H1 (cell line): ENCODE measurements around the gene MAGEA6.
"Not testable (repeated sequence)": the region's sequence is repeated elsewhere in the genome, so short reads cannot be mapped to it uniquely, and the experiment has no call there.

ENCODE experiments used
- RNF2 ChIP-seq: fragments of 200-900, 300-1000 bp; sonication (generic); IDR thresholded peaks from 2 replicates; pipeline ENCODE4 v1.7.1; 2016; ENCODE audit warnings: borderline replicate concordance, low read depth, mild to moderate bottlenecking, antibody characterized with exemption, low read length; ENCODE audit not compliant: poor library complexity, severe bottlenecking; ENCODE audit errors: missing control alignments
- ZNF274 ChIP-seq: IDR thresholded peaks from 2 replicates; pipeline ENCODE4 v1.7.0; 2012; ENCODE audit warnings: low read length, borderline replicate concordance; ENCODE audit errors: extremely low read depth
- TF ChIP-seq, protein P1 (sequence below), 3 experiments: IDR thresholded peaks; 1 replicate in 2 of 3; 2 replicates in 1 of 3; pipeline versions ENCODE4 v1.5.1 to v1.6.1; 2011; ENCODE audit warnings: low read length in 3 of 3, mild to moderate bottlenecking in 3 of 3, inconsistent platforms in 2 of 3, low read depth in 1 of 3, moderate library complexity in 1 of 3; ENCODE audit not compliant: insufficient read depth in 1 of 3; ENCODE audit errors: control extremely low read depth in 1 of 3

DNA sequence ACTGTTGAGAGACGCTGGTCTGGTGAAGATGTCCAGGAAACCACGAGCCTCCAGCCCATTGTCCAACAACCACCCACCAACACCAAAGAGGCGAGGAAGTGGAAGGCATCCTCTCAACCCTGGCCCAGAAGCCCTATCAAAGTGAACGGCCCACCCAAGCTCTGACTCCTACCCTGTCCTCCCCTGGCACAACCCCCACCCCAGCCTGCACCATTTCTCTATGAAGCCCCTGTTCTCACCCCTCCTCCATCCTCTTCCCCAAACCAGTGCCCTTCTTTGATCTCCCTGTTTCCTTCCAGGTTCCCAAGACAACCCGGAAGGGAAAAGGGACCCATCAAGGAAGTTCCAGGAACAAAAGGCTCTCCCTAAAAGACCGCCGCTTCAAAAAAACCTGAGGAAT lies 9.9 kb downstream of the MAGEA6 start:
- not testable (repeated sequence) for TF ChIP-seq ZNF274, RNF2
- TF ChIP-seq, protein P1, sequence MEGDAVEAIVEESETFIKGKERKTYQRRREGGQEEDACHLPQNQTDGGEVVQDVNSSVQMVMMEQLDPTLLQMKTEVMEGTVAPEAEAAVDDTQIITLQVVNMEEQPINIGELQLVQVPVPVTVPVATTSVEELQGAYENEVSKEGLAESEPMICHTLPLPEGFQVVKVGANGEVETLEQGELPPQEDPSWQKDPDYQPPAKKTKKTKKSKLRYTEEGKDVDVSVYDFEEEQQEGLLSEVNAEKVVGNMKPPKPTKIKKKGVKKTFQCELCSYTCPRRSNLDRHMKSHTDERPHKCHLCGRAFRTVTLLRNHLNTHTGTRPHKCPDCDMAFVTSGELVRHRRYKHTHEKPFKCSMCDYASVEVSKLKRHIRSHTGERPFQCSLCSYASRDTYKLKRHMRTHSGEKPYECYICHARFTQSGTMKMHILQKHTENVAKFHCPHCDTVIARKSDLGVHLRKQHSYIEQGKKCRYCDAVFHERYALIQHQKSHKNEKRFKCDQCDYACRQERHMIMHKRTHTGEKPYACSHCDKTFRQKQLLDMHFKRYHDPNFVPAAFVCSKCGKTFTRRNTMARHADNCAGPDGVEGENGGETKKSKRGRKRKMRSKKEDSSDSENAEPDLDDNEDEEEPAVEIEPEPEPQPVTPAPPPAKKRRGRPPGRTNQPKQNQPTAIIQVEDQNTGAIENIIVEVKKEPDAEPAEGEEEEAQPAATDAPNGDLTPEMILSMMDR (IDR thresholded peaks at IDR 0.05; ENCODE audit: control extremely low read depth in 1 of 3, insufficient read depth in 1 of 3, low read depth in 1 of 3, low read length in 3 of 3) = not testable (repeated sequence)
